Measurements from ENCODE around the gene CHURC1.

- TF ChIP-seq EZH2 (IDR thresholded peaks at IDR 0.05; ENCODE audit: borderline replicate concordance), result no peak
- no peak for TF ChIP-seq EZH2phosphoT487 (IDR thresholded peaks at IDR 0.05; ENCODE audit: low read depth, severe bottlenecking, unreplicated experiment)
- no peak for TF ChIP-seq CTCF (IDR thresholded peaks at IDR 0.05; ENCODE audit: poor library complexity)
Observed at GRCh38 chr14:64948612-64949210, 34.5 kb downstream of the CHURC1 start.
